ENCODE data around the gene KEAP1. TPM values are rescaled to one million over a fixed set of nuclear protein-coding genes. Genes with fewer than 3 reads are reported as not detected.

KEAP1 gene
- total RNA-seq, 1 donor: 235 TPM

DNA sequence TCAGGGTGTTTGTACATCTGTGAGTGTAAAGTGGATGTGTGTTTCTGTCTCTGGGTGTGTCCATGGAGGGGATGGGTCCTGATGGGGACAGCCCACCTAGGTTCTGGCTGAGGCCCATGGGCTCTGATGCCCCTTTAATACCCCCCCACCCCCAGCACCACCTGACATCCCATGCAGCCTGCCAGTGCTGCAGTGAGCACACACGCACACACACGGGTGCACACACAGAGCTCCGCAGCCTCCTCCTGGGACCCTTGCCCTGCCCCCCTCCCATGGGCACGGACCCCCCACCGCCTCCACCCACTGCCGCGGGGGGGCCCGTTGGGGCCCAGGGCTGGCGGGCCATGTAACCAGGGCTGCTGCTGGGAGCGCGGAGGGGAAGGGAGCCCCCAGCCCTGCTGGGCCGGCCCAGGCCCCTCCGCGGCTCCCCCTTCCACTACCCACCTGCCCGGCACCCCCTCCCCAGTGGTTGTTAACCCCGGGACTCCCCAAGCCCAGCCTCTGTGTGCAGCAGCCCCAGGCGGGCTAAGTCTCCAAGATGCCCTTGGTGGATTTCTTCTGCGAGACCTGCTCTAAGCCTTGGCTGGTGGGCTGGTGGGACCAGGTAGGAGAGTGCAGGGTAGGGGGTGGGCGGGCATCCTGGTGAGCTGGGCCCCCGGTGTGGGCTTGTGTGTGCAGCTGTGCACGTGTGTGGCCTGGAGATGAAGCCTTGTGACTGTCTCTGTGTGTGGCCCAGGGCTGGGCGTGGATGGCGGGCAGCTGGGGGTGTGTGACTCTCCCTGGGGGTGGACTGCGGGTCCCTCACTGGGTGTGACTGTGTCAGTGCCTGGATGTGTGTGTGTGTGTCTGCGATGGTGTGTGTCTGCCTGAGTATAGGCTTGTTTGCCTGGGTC is 50.2 kb downstream of the KEAP1 start:
- DNase-seq (ENCODE audit: low read depth in 2 of 3, low spot score in 2 of 3): no peak

DNA sequence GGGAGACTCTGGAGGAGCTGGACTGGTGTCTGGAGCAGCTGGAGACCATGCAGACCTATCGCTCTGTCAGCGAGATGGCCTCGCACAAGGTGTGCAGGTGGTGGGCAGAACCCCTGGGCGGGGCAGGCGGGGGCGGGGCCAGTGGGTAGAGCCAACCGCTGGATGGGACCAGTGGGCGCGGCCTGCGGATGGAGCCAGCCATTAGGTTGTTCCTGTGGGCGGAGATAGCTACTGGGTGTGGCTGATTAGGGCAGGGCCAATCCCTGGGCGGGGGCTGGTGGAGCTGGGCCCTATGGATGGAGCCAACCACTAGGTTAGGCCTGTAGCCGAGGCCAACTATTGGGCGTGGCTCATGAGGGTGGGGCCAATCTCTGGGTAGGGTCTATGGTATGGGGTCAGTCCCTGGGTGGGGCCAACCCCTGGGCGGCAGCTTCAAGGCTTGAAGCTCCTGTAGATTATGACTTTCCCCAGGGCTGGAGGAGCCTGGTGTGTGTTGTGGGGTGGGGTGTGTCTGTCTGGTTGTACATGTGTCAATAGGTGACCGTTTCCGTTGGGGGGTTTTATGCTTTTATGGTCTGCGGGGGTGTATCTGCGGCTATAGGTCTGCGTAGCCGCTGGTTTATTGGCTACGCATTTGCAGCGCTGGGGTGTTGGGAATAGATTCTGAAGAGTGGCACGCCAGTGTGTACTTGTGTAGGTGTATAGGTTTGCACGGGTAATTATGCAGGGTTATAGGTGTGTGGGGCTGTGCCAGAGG is 52.1 kb downstream of the KEAP1 start:
- peak in 1 of 3 donors; percentile 26 for DNase-seq (ENCODE audit: low read depth in 2 of 3, low spot score in 2 of 3)

DNA sequence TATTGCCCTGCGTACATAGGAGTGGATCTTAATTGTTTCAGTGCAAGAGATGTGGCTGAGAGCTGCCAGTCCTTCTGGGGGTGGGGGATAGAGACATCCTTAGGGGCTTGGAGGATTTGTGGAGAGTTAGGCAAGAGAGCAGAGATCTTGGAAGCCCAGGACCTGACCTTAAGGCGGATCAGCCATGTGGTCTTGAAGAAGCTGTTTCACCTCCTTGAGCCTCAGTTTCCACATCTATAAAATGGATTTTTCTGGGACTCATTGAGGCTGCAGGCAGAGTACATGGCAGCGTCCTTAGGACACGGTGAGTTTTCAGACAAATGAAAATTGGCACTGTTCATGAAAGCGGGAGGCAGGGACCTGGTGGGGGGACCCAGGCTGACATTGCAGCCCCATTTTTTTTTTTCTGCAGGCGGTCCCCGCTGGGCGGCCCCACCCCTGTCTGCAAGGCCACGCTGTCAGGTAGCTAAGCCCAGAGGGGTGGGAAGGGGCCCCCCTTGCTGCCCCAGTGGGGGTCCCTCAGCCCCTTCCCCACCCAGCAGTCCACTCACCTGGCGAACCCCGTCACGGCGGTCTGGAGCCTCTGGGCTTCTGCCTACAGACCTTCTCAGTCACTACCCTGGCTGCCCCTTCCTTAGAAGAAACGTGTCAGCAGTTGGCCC is 52.8 kb downstream of the KEAP1 start:
- no peak for DNase-seq (ENCODE audit: low read depth in 2 of 3, low spot score in 2 of 3)

DNA sequence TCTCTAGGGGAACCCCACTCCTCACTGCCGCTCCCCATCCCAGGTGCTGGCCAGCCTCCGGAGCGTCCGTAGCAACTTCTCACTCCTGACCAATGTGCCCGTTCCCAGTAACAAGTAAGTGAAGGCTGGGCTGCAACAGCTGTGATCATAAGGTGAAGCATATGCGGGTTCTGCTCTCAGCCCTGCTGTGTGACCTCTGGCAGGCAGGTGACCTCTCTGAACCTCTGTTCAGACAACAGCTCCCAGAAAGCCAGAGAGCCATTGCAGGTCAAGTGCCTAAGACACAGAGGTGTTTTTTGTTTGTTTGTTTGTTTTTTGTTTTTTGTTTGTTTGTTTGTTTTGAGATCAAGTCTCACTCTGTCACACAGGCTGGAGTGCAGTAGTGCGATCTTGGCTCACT is 54.1 kb downstream of the KEAP1 start:
- no peak for DNase-seq (ENCODE audit: low read depth in 2 of 3, low spot score in 2 of 3)

DNA sequence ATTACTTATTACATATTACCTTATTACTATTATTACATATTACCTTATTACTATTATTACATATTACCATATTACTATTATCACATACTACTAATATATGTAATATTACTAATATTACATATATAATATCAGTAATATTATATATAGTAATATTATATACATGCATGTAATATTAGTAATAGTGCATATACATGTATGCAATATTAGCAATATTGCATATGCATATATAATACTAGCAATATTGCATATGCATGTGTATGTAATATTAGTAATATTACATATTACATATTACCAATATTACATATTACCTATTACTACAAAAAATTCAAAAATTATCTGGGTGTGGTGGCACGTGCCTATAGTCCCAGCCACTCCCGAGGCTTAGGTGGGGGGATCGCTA is 60.5 kb downstream of the KEAP1 start:
- no peak for DNase-seq (ENCODE audit: low read depth in 2 of 3, low spot score in 2 of 3)

DNA sequence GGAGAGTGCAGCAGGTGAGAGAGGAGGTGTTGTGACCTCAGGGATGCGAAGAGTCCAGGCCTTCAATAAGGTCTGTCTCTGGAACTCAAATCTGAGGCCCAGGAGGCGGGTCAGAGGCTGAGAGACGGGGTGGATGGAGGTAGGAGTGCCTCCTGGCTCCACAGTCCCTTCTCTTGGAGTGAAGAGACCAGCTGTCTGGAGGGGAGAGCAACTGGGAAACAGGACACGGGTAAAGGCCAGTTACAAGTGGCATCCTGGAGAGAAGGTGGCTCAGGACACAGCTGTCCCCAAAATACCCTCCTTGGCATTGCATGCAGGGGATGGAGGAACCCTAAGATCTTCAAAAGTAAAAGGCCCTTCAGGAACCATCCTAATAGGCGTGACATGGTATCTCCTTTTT is 63.6 kb downstream of the KEAP1 start:
- no peak for DNase-seq (ENCODE audit: low read depth in 2 of 3, low spot score in 2 of 3)

Small RNAs within 50 kb of the gene (small RNA-seq; reads per million reads assigned to genes)
- not detected for gene MIR1238
- not detected for gene RNU7-140P

Other genes with a start within 250 kb of the KEAP1 start
- 15.3 TPM for gene ICAM1, start 232.2 kb downstream of the KEAP1 start, total RNA-seq
- gene ICAM4, start 216.4 kb downstream of the KEAP1 start, total RNA-seq: 66.0 TPM
- 10.8 TPM for gene ICAM5, start 213.4 kb downstream of the KEAP1 start, total RNA-seq
- 0.54 TPM for gene ZGLP1, start 193.5 kb downstream of the KEAP1 start, total RNA-seq
- 27.5 TPM for gene FDX2, start 187.3 kb downstream of the KEAP1 start, total RNA-seq
- 47.9 TPM for gene RAVER1, start 169.8 kb downstream of the KEAP1 start, total RNA-seq
- gene ICAM3, start 163.7 kb downstream of the KEAP1 start, total RNA-seq: 367 TPM
- 174 TPM for gene TYK2, start 122.8 kb downstream of the KEAP1 start, total RNA-seq
- gene CDC37, start 99.8 kb downstream of the KEAP1 start, total RNA-seq: 131 TPM
- gene PDE4A, start 82.8 kb downstream of the KEAP1 start, total RNA-seq: under 0.01 TPM
- 0.27 TPM for gene S1PR5, start 14.1 kb upstream of the KEAP1 start, total RNA-seq
- gene ATG4D, start 40.5 kb upstream of the KEAP1 start, total RNA-seq: 33.7 TPM
- 21.5 TPM for gene KRI1, start 62.7 kb upstream of the KEAP1 start, total RNA-seq
- 19.7 TPM for gene CDKN2D, start 65.6 kb upstream of the KEAP1 start, total RNA-seq
- gene AP1M2, start 84.0 kb upstream of the KEAP1 start, total RNA-seq: 0.27 TPM
- 46.3 TPM for gene SLC44A2, start 122.2 kb upstream of the KEAP1 start, total RNA-seq
- gene ILF3, start 151.0 kb upstream of the KEAP1 start, total RNA-seq: 213 TPM
- gene QTRT1, start 198.1 kb upstream of the KEAP1 start, total RNA-seq: 58.4 TPM
- gene DNM2, start 214.7 kb upstream of the KEAP1 start, total RNA-seq: 174 TPM

All from hematopoietic multipotent progenitor cell (in vitro differentiated cells).